Skeletal muscle tissue (tissue), 4 donors: ENCODE data around the gene FBLN7. TPM values are rescaled to one million over a fixed set of nuclear protein-coding genes. Genes with fewer than 3 reads are reported as not detected.

Experiments
- H3K27ac ChIP-seq: one replicate; pipeline ENCODE4 v1.7.0; 2013; ENCODE audit warnings: mild to moderate bottlenecking, low read depth, low read length, inconsistent platforms
- H3K27me3 ChIP-seq, 3 donors: one replicate each; pipeline ENCODE4 v1.7.0; 2013; ENCODE audit warnings: low read length in 3 of 3; ENCODE audit not compliant: control insufficient read depth in 3 of 3, insufficient read depth in 3 of 3
- H3K36me3 ChIP-seq, 3 donors: one replicate each; pipeline ENCODE4 v1.7.0; 2013; ENCODE audit warnings: low read length in 3 of 3; ENCODE audit not compliant: control insufficient read depth in 3 of 3, insufficient read depth in 3 of 3
- H3K4me1 ChIP-seq, 3 donors: one replicate each; pipeline ENCODE4 v1.7.0; 2013; ENCODE audit warnings: low read length in 3 of 3, mild to moderate bottlenecking in 3 of 3; ENCODE audit not compliant: control insufficient read depth in 3 of 3, insufficient read depth in 3 of 3
- H3K4me3 ChIP-seq, 3 donors: one replicate each; pipeline ENCODE4 v1.7.0; 2013; ENCODE audit warnings: low read length in 3 of 3
- H3K9ac ChIP-seq, 3 donors: one replicate each; pipeline ENCODE4 v1.7.0; 2013; ENCODE audit warnings: low read length in 3 of 3, mild to moderate bottlenecking in 3 of 3, moderate library complexity in 2 of 3, low read depth in 1 of 3
- H3K9me3 ChIP-seq, 3 donors: one replicate each; pipeline ENCODE4 v1.7.0; 2013; ENCODE audit warnings: low read length in 3 of 3; ENCODE audit not compliant: control insufficient read depth in 3 of 3
- total RNA-seq: library from RNA; depleted of rRNA; stranded (reverse); fragments of >200 nt; gene quantifications from one replicate; pipeline ENCODE4 v1.2.3, GENCODE V29; 2014
- donor health status: Osteomylitis.

The FBLN7 gene
- total RNA-seq, 1 donor from 2014 or later: 9.9 TPM

- Histone ChIP-seq H3K27ac (no peak overlapping the region), H3K36me3 (no peaks in the 10 kb centered on the region), H3K27me3 (peaks cover 4 to 33% (median 22%) of the 10 kb centered on the region in 3 donors), H3K9ac (peak overlapping the region in 1 of 3 donors; percentile 50), H3K4me1 (peaks cover 0 to 10% (median 7%) of the 10 kb centered on the region in 3 donors), H3K4me3 (peak overlapping the region in 2 of 3 donors; percentile 13 to 36), H3K9me3 (no peaks in the 10 kb centered on the region)
These were observed 2.1 kb downstream of the FBLN7 start for GRCh38 chr2:112140205-112140802.

GRCh38 chr2:112140899-112141625 is 2.9 kb downstream of the FBLN7 start:
- Histone ChIP-seq H3K27me3 (peaks cover 4 to 33% (median 22%) of the 10 kb centered on the region in 3 donors), H3K4me3 (no peak overlapping the region), H3K4me1 (peaks cover 0 to 10% (median 7%) of the 10 kb centered on the region in 3 donors), H3K9me3 (no peaks in the 10 kb centered on the region), H3K9ac (no peak overlapping the region), H3K27ac (no peak overlapping the region), H3K36me3 (no peaks in the 10 kb centered on the region)

GRCh38 chr2:112141626-112142007 is 3.4 kb downstream of the FBLN7 start:
- H3K4me3 ChIP-seq: no peak overlapping the region
- no peak overlapping the region for H3K9ac ChIP-seq
- no peak overlapping the region for H3K27ac ChIP-seq
- H3K36me3 ChIP-seq: no peaks in the 10 kb centered on the region
- H3K4me1 ChIP-seq: peaks cover 0 to 10% (median 7%) of the 10 kb centered on the region in 3 donors
- peaks cover 0 to 33% (median 22%) of the 10 kb centered on the region in 3 donors for H3K27me3 ChIP-seq
- H3K9me3 ChIP-seq: no peaks in the 10 kb centered on the region

- Histone ChIP-seq H3K9ac (no peak overlapping the region), H3K9me3 (no peaks in the 10 kb centered on the region), H3K36me3 (no peaks in the 10 kb centered on the region), H3K4me1 (peaks cover 3 to 6% (median 5%) of the 10 kb centered on the region in 3 donors), H3K27me3 (peaks cover 0 to 24% (median 18%) of the 10 kb centered on the region in 3 donors), H3K27ac (no peak overlapping the region), H3K4me3 (no peak overlapping the region)
These were observed 4.4 kb downstream of the FBLN7 start for GRCh38 chr2:112142525-112143078.

GRCh38 chr2:112143150-112143549 is 5.0 kb downstream of the FBLN7 start:
- H3K4me1 ChIP-seq: peaks cover 0 to 3% (median under 1%) of the 10 kb centered on the region in 3 donors
- H3K36me3 ChIP-seq: no peaks in the 10 kb centered on the region
- H3K27ac ChIP-seq: no peak overlapping the region
- H3K9ac ChIP-seq: no peak overlapping the region
- H3K4me3 ChIP-seq: no peak overlapping the region
- H3K27me3 ChIP-seq: peaks cover 0 to 19% (median 17%) of the 10 kb centered on the region in 3 donors
- H3K9me3 ChIP-seq: no peaks in the 10 kb centered on the region

GRCh38 chr2:112144966-112145365 is 6.8 kb downstream of the FBLN7 start:
- Histone ChIP-seq H3K9me3 (no peaks in the 10 kb centered on the region), H3K27me3 (peaks cover 0 to 22% (median 17%) of the 10 kb centered on the region in 3 donors), H3K4me1 (peaks cover 9 to 14% (median 11%) of the 10 kb centered on the region in 3 donors), H3K27ac (no peak overlapping the region), H3K4me3 (no peak overlapping the region), H3K36me3 (no peaks in the 10 kb centered on the region), H3K9ac (no peak overlapping the region)

GRCh38 chr2:112147382-112148168 is 9.4 kb downstream of the FBLN7 start:
- H3K4me1 ChIP-seq: peaks cover 13 to 18% (median 13%) of the 10 kb centered on the region in 3 donors
- no peaks in the 10 kb centered on the region for H3K36me3 ChIP-seq
- peak overlapping the region in 1 of 3 donors; percentile 34 for H3K4me3 ChIP-seq
- no peak overlapping the region for H3K9ac ChIP-seq
- no peaks in the 10 kb centered on the region for H3K9me3 ChIP-seq
- peaks cover 0 to 8% (median 8%) of the 10 kb centered on the region in 3 donors for H3K27me3 ChIP-seq
- peak overlapping the region; percentile 67 for H3K27ac ChIP-seq

- peak overlapping the region; percentile 67 for H3K27ac ChIP-seq
- no peaks in the 10 kb centered on the region for H3K36me3 ChIP-seq
- peaks cover 0 to 8% (median 4%) of the 10 kb centered on the region in 3 donors for H3K27me3 ChIP-seq
- H3K4me3 ChIP-seq: no peak overlapping the region
- H3K9me3 ChIP-seq: no peaks in the 10 kb centered on the region
- H3K4me1 ChIP-seq: peaks cover 13 to 22% (median 13%) of the 10 kb centered on the region in 3 donors
- H3K9ac ChIP-seq: no peak overlapping the region
These were observed 10.3 kb downstream of the FBLN7 start for GRCh38 chr2:112148477-112148876.

- Histone ChIP-seq H3K36me3 (no peaks in the 10 kb centered on the region), H3K4me3 (no peak overlapping the region), H3K27me3 (peaks cover 0 to 8% (median 4%) of the 10 kb centered on the region in 3 donors), H3K27ac (peak overlapping the region; percentile 67), H3K9ac (no peak overlapping the region), H3K9me3 (no peaks in the 10 kb centered on the region), H3K4me1 (peaks cover 13 to 23% (median 13%) of the 10 kb centered on the region in 3 donors)
These were observed 11.0 kb downstream of the FBLN7 start for GRCh38 chr2:112149194-112149593.
